C4-2B (cell line): ENCODE measurements around the gene SLAIN1.

Source experiments
- ZFX ChIP-seq: fragments of 450-650 bp; IDR thresholded peaks from 2 replicates; pipeline ENCODE4 v1.6.1; 2017
- TF ChIP-seq, protein P1 (sequence below): fragments of 450-650 bp; conservative IDR thresholded peaks from 2 replicates; pipeline ENCODE4 v1.5.1; 2017; ENCODE audit warnings: mild to moderate bottlenecking

DNA sequence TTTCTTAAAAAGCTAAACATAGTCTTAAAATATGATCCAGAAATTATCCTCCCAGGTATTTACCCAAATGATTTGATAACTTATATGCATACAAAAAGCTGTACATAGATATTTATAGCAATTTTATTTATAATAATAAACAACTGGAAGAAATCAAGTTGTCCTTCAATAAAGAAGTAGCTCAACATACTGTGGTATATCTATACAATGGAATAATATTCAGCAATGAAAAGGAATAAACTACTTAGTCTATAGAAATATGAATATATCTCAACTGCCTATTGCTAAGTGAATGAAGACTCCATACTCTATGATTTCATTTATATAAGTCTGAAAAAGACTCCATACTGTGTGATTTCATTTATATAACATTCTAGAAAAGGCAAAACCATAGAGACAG lies 47.1 kb upstream of the SLAIN1 start:
- TF ChIP-seq, protein P1, sequence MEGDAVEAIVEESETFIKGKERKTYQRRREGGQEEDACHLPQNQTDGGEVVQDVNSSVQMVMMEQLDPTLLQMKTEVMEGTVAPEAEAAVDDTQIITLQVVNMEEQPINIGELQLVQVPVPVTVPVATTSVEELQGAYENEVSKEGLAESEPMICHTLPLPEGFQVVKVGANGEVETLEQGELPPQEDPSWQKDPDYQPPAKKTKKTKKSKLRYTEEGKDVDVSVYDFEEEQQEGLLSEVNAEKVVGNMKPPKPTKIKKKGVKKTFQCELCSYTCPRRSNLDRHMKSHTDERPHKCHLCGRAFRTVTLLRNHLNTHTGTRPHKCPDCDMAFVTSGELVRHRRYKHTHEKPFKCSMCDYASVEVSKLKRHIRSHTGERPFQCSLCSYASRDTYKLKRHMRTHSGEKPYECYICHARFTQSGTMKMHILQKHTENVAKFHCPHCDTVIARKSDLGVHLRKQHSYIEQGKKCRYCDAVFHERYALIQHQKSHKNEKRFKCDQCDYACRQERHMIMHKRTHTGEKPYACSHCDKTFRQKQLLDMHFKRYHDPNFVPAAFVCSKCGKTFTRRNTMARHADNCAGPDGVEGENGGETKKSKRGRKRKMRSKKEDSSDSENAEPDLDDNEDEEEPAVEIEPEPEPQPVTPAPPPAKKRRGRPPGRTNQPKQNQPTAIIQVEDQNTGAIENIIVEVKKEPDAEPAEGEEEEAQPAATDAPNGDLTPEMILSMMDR: no peak
- no peak for TF ChIP-seq ZFX
